Natural killer cell (primary cell): Measurements from ENCODE around the gene LARGE1. TPM values are rescaled to one million over a fixed set of nuclear protein-coding genes. Genes with fewer than 3 reads are reported as not detected.

Experiments
- ATAC-seq, 3 donors: fragments of 150-1000 bp in 2 of 3; fragments of 200-7000 bp in 1 of 3; cut with Tn5 transposase; 1 replicate in 1 of 3; 2 replicates in 2 of 3; pipeline ENCODE4 v1.10.0; 2021; ENCODE audit warnings: mild to moderate bottlenecking in 2 of 3, moderate library complexity in 2 of 3
- DNase-seq, 2 donors: peaks; one replicate each; pipeline versions ENCODE4 v3.0.0 to v3.0.0-alpha.2; 2013 to 2021; ENCODE audit warnings: mixed read lengths in 1 of 2
- H3K27ac ChIP-seq: one replicate; pipeline ENCODE4 v1.5.1; 2013; ENCODE audit warnings: mild to moderate bottlenecking, low read length
- H3K27me3 ChIP-seq: one replicate; pipeline ENCODE4 v1.6.1; 2013; ENCODE audit warnings: low read length; ENCODE audit not compliant: control insufficient read depth, insufficient read depth
- H3K36me3 ChIP-seq: one replicate; pipeline ENCODE4 v1.6.1; 2013; ENCODE audit warnings: low read length; ENCODE audit not compliant: control insufficient read depth, insufficient read depth
- H3K4me1 ChIP-seq: one replicate; pipeline ENCODE4 v1.6.1; 2013; ENCODE audit warnings: low read length; ENCODE audit not compliant: control insufficient read depth, insufficient read depth
- H3K4me3 ChIP-seq: one replicate; pipeline ENCODE4 v1.5.1; 2013; ENCODE audit warnings: low read length
- H3K9me3 ChIP-seq: one replicate; pipeline ENCODE4 v1.6.1; 2013; ENCODE audit warnings: low read length; ENCODE audit not compliant: control insufficient read depth, insufficient read depth
- H3K27ac Mint-ChIP-seq, 2 donors: one replicate each; pipeline ENCODE4 v1.8.0; 2022; ENCODE audit warnings: mild to moderate bottlenecking in 2 of 2, mixed read lengths in 2 of 2, moderate library complexity in 1 of 2
- H3K27me3 Mint-ChIP-seq, 2 donors: one replicate each; pipeline ENCODE4 v1.8.0; 2022; ENCODE audit warnings: low read depth in 2 of 2, mixed read lengths in 2 of 2
- H3K36me3 Mint-ChIP-seq: one replicate; pipeline ENCODE4 v1.8.0; 2022; ENCODE audit warnings: mixed read lengths
- H3K4me1 Mint-ChIP-seq, 2 donors: one replicate each; pipeline ENCODE4 v1.8.0; 2022; ENCODE audit warnings: mixed read lengths in 2 of 2
- H3K4me3 Mint-ChIP-seq: one replicate; pipeline ENCODE4 v1.8.0; 2022; ENCODE audit warnings: mild to moderate bottlenecking, moderate library complexity, mixed read lengths
- H3K9me3 Mint-ChIP-seq, 2 donors: one replicate each; pipeline ENCODE4 v1.8.0; 2022; ENCODE audit warnings: mixed read lengths in 2 of 2
- CTCF ChIP-seq: fragments of 200-600 bp; IDR thresholded peaks from one replicate; pipeline ENCODE4 v1.8.0; 2022; ENCODE audit warnings: antibody characterized with exemption
- WGBS: methylation state at CpG from one replicate; pipeline ENCODE4 v1.1.7; 2013; ENCODE audit warnings: missing lambda C conversion rate; ENCODE audit not compliant: insufficient coverage; 5-methylcytosine and 5-hydroxymethylcytosine counted together
- intact Hi-C: fragments of 100-400 bp; cut with micrococcal nuclease; formaldehyde crosslinking; loops from one replicate; pipeline ENCODE4 v1.14.2; 2022
- total RNA-seq, 4 donors: library from RNA; stranded (reverse); fragments of 120-200 nt in 1 of 4; gene quantifications; one replicate each; pipeline versions ENCODE4 v1.2.3 to v1.2.4, GENCODE V29; 2013 to 2022

The LARGE1 gene
- total RNA-seq, 3 donors from 2014 or later (not counting 1 experiment from before 2014, with no cell fraction given) = 2.6 to 11.6 (median 4.1) TPM

GRCh38 chr22:33887173-33887572 is 33.1 kb downstream of the LARGE1 start:
- no peak overlapping the region for H3K4me3 Mint-ChIP-seq
- no peaks in the 10 kb centered on the region for H3K27me3 ChIP-seq
- H3K9me3 ChIP-seq = no peaks in the 10 kb centered on the region
- H3K4me3 ChIP-seq = no peak overlapping the region
- H3K36me3 ChIP-seq = no peaks in the 10 kb centered on the region
- no peak overlapping the region for H3K27ac Mint-ChIP-seq
- H3K9me3 Mint-ChIP-seq = peaks cover 0 to 1% of the 10 kb centered on the region in 2 donors
- no peak for DNase-seq
- ATAC-seq = no peak
- peaks cover 8% of the 10 kb centered on the region for H3K4me1 ChIP-seq
- peaks cover 9 to 10% of the 10 kb centered on the region in 2 donors for H3K4me1 Mint-ChIP-seq
- 92% methylated on average over 13 of the region's 13 CpGs for WGBS
- intact Hi-C loops = no loop called here
- no peaks in the 10 kb centered on the region for H3K36me3 Mint-ChIP-seq
- no peak overlapping the region for H3K27ac ChIP-seq
- peaks cover 0 to 18% of the 10 kb centered on the region in 2 donors for H3K27me3 Mint-ChIP-seq
- no peak for TF ChIP-seq CTCF

GRCh38 chr22:33886696-33887095 is 33.6 kb downstream of the LARGE1 start:
- WGBS = 93% methylated on average over 5 of the region's 5 CpGs
- H3K4me3 Mint-ChIP-seq = no peak overlapping the region
- no peak overlapping the region for H3K27ac Mint-ChIP-seq
- DNase-seq = no peak
- TF ChIP-seq CTCF = no peak
- no peak overlapping the region for H3K4me3 ChIP-seq
- peaks cover 0 to 18% of the 10 kb centered on the region in 2 donors for H3K27me3 Mint-ChIP-seq
- no peaks in the 10 kb centered on the region for H3K36me3 ChIP-seq
- no peak for ATAC-seq
- intact Hi-C loops = no loop called here
- peaks cover 9% of the 10 kb centered on the region in 2 donors for H3K4me1 Mint-ChIP-seq
- no peaks in the 10 kb centered on the region for H3K9me3 Mint-ChIP-seq
- H3K27ac ChIP-seq = no peak overlapping the region
- peaks cover 8% of the 10 kb centered on the region for H3K4me1 ChIP-seq
- H3K27me3 ChIP-seq = no peaks in the 10 kb centered on the region
- H3K9me3 ChIP-seq = no peaks in the 10 kb centered on the region
- no peaks in the 10 kb centered on the region for H3K36me3 Mint-ChIP-seq

- peaks cover 9% of the 10 kb centered on the region in 2 donors for H3K4me1 Mint-ChIP-seq
- ATAC-seq = no peak
- 90% methylated on average over 6 of the region's 7 CpGs for WGBS
These were observed 35.4 kb downstream of the LARGE1 start for GRCh38 chr22:33884829-33885228.

More at GRCh38 chr22:33884829-33885228, 35.4 kb downstream of the LARGE1 start:
- peaks cover 0 to 18% of the 10 kb centered on the region in 2 donors for H3K27me3 Mint-ChIP-seq
- no peak for TF ChIP-seq CTCF
- intact Hi-C loops = no loop called here
- no peaks in the 10 kb centered on the region for H3K36me3 Mint-ChIP-seq
- no peak overlapping the region for H3K4me3 Mint-ChIP-seq
- H3K27ac Mint-ChIP-seq = no peak overlapping the region
- peaks cover 5% of the 10 kb centered on the region for H3K4me1 ChIP-seq
- H3K9me3 ChIP-seq = no peaks in the 10 kb centered on the region
- no peaks in the 10 kb centered on the region for H3K9me3 Mint-ChIP-seq
- H3K27me3 ChIP-seq = no peaks in the 10 kb centered on the region
- no peak for DNase-seq
- H3K4me3 ChIP-seq = no peak overlapping the region
- no peaks in the 10 kb centered on the region for H3K36me3 ChIP-seq
- H3K27ac ChIP-seq = no peak overlapping the region
